ENCODE measurements around the gene SLC17A9. TPM values are rescaled to one million over a fixed set of nuclear protein-coding genes. Genes with fewer than 3 reads are reported as not detected.
A peak's percentile ranks its signal among the peaks of the same experiment; 100 is the strongest.

SLC17A9 gene
- total and polyA plus RNA-seq, 2 of the 8 experiments (the other 6 are each of a cell fraction or from before 2014, with no cell fraction given) = 23.5 to 35.2 TPM

- no peak for TF ChIP-seq BCL11A (IDR thresholded peaks at IDR 0.05; ENCODE audit: low read depth in 2 of 2, low read length in 2 of 2)
- TF ChIP-seq KDM4A (IDR thresholded peaks at IDR 0.05; ENCODE audit: low read depth, low read length, severe bottlenecking) = peak; percentile 22
- TF ChIP-seq TAF7 (optimal IDR thresholded peaks at IDR 0.05; ENCODE audit: borderline replicate concordance, low read depth, low read length) = no peak
- TF ChIP-seq TBP (IDR thresholded peaks at IDR 0.05; ENCODE audit: low read depth, low read length) = no peak
- TF ChIP-seq SAP30 (IDR thresholded peaks at IDR 0.05; ENCODE audit: insufficient read depth, insufficient replicate concordance, low read length) = no peak
- TF ChIP-seq ATF3 (IDR thresholded peaks at IDR 0.05; ENCODE audit: insufficient read depth, low read depth, low read length) = no peak
- no peak for TF ChIP-seq CBX8 (IDR thresholded peaks at IDR 0.05; ENCODE audit: borderline replicate concordance, low read depth, low read length)
These were observed 51.0 kb downstream of the SLC17A9 start (continued) for GRCh38 chr20:63003546-63003945.

All from H1 (cell line).